Right lobe of liver (tissue), 6 donors: ENCODE results near the gene EPHB1. TPM values are rescaled to one million over a fixed set of nuclear protein-coding genes. Genes with fewer than 3 reads are reported as not detected.

Experiments used
- ATAC-seq, 4 donors: fragments of 200-7000 bp; cut with Tn5 transposase; one replicate each; pipeline ENCODE4 v1.9.1; 2020; ENCODE audit warnings: mild to moderate bottlenecking in 4 of 4, moderate library complexity in 4 of 4
- DNase-seq, 3 donors: peaks; one replicate each; pipeline ENCODE4 v3.0.0-alpha.2; 2020
- H3K27ac ChIP-seq, 3 donors: fragments of 200-600 bp; one replicate each; pipeline ENCODE4 v1.8.0; 2022
- H3K27me3 ChIP-seq, 2 donors: fragments of 200-600 bp; one replicate each; pipeline ENCODE4 v1.8.0; 2022
- H3K36me3 ChIP-seq, 4 donors: fragments of 200-600 bp; sonication (generic) in 1 of 4; one replicate each; pipeline versions ENCODE4 v1.5.1 to v1.8.0; 2017 to 2022; ENCODE audit warnings: control low read depth in 1 of 4
- H3K4me1 ChIP-seq, 4 donors: fragments of 200-600 bp; sonication (generic) in 1 of 4; one replicate each; pipeline versions ENCODE4 v1.5.1 to v1.8.0; 2017 to 2022; ENCODE audit warnings: control low read depth in 1 of 4
- H3K4me3 ChIP-seq, 3 donors: fragments of 200-600 bp; one replicate each; pipeline ENCODE4 v1.8.0; 2022
- H3K9me3 ChIP-seq, 4 donors: fragments of 200-600 bp; sonication (generic) in 1 of 4; one replicate each; pipeline versions ENCODE4 v1.5.1 to v1.8.0; 2017 to 2022; ENCODE audit warnings: control low read depth in 1 of 4
- CTCF ChIP-seq, 4 donors: fragments of 200-600 bp in 3 of 4; fragments of 450-650 bp in 1 of 4; IDR thresholded peaks; one replicate each; pipeline versions ENCODE4 v1.5.1 to v1.8.0; 2016 to 2022; ENCODE audit warnings: antibody characterized with exemption in 4 of 4, mild to moderate bottlenecking in 2 of 4
- POLR2A ChIP-seq: fragments of 450-650 bp; IDR thresholded peaks from one replicate; pipeline ENCODE4 v1.6.1; 2017; ENCODE audit warnings: antibody characterized with exemption, mild to moderate bottlenecking
- WGBS: methylation state at CpG from one replicate; pipeline ENCODE4 v1.1.6; 2018; ENCODE audit warnings: low coverage, low lambda C conversion rate; ENCODE audit not compliant: insufficient coverage; ENCODE audit errors: missing lambda C conversion rate; 5-methylcytosine and 5-hydroxymethylcytosine counted together
- intact Hi-C, 2 donors: fragments of 100-400 bp; cut with DNase I; formaldehyde crosslinking; loops; one replicate each; pipeline versions ENCODE4 v1.11.2 to v1.14.1; 2022
- total RNA-seq, 6 experiments: library from RNA; depleted of rRNA in 2 of 6; stranded (reverse); fragments of >200 nt in 2 of 6; fragmentation: NEBNext Ultra II Directional in 3 of 6; extraction: Animal tissue kit (Norgen Biotek cat#: 25700) in 3 of 6; gene quantifications; one replicate each; pipeline versions ENCODE4 v1.1.0 to v1.2.4, GENCODE V29; 2016 to 2023
- donor health status: DM: no; HTN: yes; CAD: no.
- donor health status: DM: no; HTN: no; CAD: no.
- donor health status: DM: no; HTN: no; CAD: no.
- donor health status: DM: no; HTN: yes; CAD: no.
- donor health status: DM: no; HTN: yes; CAD: no.

EPHB1 gene
- total RNA-seq, 6 experiments from 2014 or later: 0.63 to 10.9 (median 1.8) TPM

- no peak for TF ChIP-seq CTCF (IDR thresholded peaks at IDR 0.05)
- TF ChIP-seq POLR2A: no peak
- Histone ChIP-seq H3K9me3 (no peaks in the 10 kb centered on the region), H3K27ac (no peak overlapping the region), H3K4me1 (no peaks in the 10 kb centered on the region), H3K36me3 (no peaks in the 10 kb centered on the region), H3K27me3 (no peaks in the 10 kb centered on the region), H3K4me3 (no peak overlapping the region)
- ATAC-seq (no peak), DNase-seq (no peak)
- intact Hi-C loops: no loop called here
- WGBS: 60% methylated on average over 2 of the region's 2 CpGs
These were observed 383.5 kb downstream of the EPHB1 start for GRCh38 chr3:135178566-135178965.

GRCh38 chr3:135181408-135181807, 386.3 kb downstream of the EPHB1 start:
- no peaks in the 10 kb centered on the region for H3K4me1 ChIP-seq
- no peaks in the 10 kb centered on the region for H3K36me3 ChIP-seq
- intact Hi-C loops: no loop called here
- H3K27me3 ChIP-seq: no peaks in the 10 kb centered on the region
- DNase-seq (no peak), ATAC-seq (no peak)
- H3K9me3 ChIP-seq: no peaks in the 10 kb centered on the region
- H3K4me3 ChIP-seq: no peak overlapping the region
- H3K27ac ChIP-seq: no peak overlapping the region
- TF ChIP-seq CTCF (IDR thresholded peaks at IDR 0.05): no peak
- no peak for TF ChIP-seq POLR2A
- 56% methylated on average over 3 of the region's 3 CpGs for WGBS

GRCh38 chr3:135182364-135182998, 387.4 kb downstream of the EPHB1 start:
- Histone ChIP-seq H3K36me3 (no peaks in the 10 kb centered on the region), H3K27me3 (no peaks in the 10 kb centered on the region), H3K27ac (no peak overlapping the region), H3K9me3 (no peaks in the 10 kb centered on the region), H3K4me3 (no peak overlapping the region), H3K4me1 (no peaks in the 10 kb centered on the region)
- intact Hi-C loops: no loop called here
- TF ChIP-seq POLR2A (no peak), CTCF (IDR thresholded peaks at IDR 0.05) (no peak)
- no peak for DNase-seq
- ATAC-seq: no peak
- WGBS: 76% methylated on average over 3 of the region's 3 CpGs

- Histone ChIP-seq H3K27ac (no peak overlapping the region), H3K4me3 (no peak overlapping the region), H3K36me3 (no peaks in the 10 kb centered on the region), H3K9me3 (no peaks in the 10 kb centered on the region), H3K27me3 (no peaks in the 10 kb centered on the region), H3K4me1 (no peaks in the 10 kb centered on the region)
- no CpG with 5 or more reads among the region's 2 CpGs for WGBS
- TF ChIP-seq POLR2A: no peak
- DNase-seq: no peak
- intact Hi-C loops: no loop called here
- no peak for ATAC-seq
These were observed 395.6 kb downstream of the EPHB1 start for GRCh38 chr3:135190658-135191057.

- Histone ChIP-seq H3K36me3 (no peaks in the 10 kb centered on the region), H3K27ac (no peak overlapping the region), H3K4me3 (no peak overlapping the region), H3K9me3 (no peaks in the 10 kb centered on the region), H3K4me1 (no peaks in the 10 kb centered on the region), H3K27me3 (no peaks in the 10 kb centered on the region)
- ATAC-seq (no peak), DNase-seq (no peak)
- intact Hi-C loops: no loop called here
- WGBS: 58% methylated on average over 4 of the region's 4 CpGs
- TF ChIP-seq POLR2A (no peak), CTCF (IDR thresholded peaks at IDR 0.05) (no peak)
These were observed 396.6 kb downstream of the EPHB1 start for GRCh38 chr3:135191708-135192107.
